GM18873 (cell line): ENCODE results near the gene PPM1H.

Source experiments
- ATAC-seq: cut with Tn5 transposase; IDR thresholded peaks from one replicate; pipeline ENCODE4 v1.9.1; 2021; ENCODE audit warnings: mild to moderate bottlenecking, moderate library complexity, moderate number of reproducible peaks; ENCODE audit not compliant: unreplicated experiment, low FRiP score

PPM1H gene

GRCh38 chr12:62597253-62597652 lies 337.7 kb downstream of the PPM1H start:
- ATAC-seq, result no peak
